ENCODE measurements around the gene SLC25A25.

GRCh38 chr9:128081056-128081455 lies 13.0 kb downstream of the SLC25A25 start:
- TF ChIP-seq POLR2AphosphoS5 (IDR thresholded peaks at IDR 0.05; ENCODE audit: low read depth, low read length) (no peak), POLR2A (IDR thresholded peaks at IDR 0.05; ENCODE audit: low read depth, low read length) (no peak)

Measured in GM12891 (cell line).